HepG2 (cell line): ENCODE results near the gene SERPINB10.

Source experiments
- CTCF ChIP-seq: sonication (generic); formaldehyde crosslinking; IDR thresholded peaks from 2 replicates; pipeline ENCODE4 v1.5.0; 2020; ENCODE audit warnings: mild to moderate bottlenecking, missing genetic modification reagents, moderate library complexity
- EHMT2 ChIP-seq: fragments of 200-600 bp; sonication (generic); IDR thresholded peaks from 2 replicates; pipeline ENCODE4 v1.7.0; 2017; ENCODE audit warnings: antibody characterized with exemption, low read depth, low read length, borderline replicate concordance
- EZH2 ChIP-seq: conservative IDR thresholded peaks from 2 replicates; pipeline ENCODE4 v1.6.1; 2012; ENCODE audit warnings: mild to moderate bottlenecking, low read depth, low read length, moderate library complexity
- MAX ChIP-seq: IDR thresholded peaks from 2 replicates; pipeline ENCODE4 v1.6.1; 2012; ENCODE audit warnings: inconsistent platforms
- POLR2AphosphoS5 ChIP-seq: IDR thresholded peaks from 2 replicates; pipeline ENCODE4 v1.6.1; 2012; ENCODE audit warnings: low read depth, low read length
- PREB ChIP-seq: sonication (generic); formaldehyde crosslinking; IDR thresholded peaks from 2 replicates; pipeline ENCODE4 v1.4.0; 2020; ENCODE audit warnings: missing genetic modification reagents
- PRPF4 ChIP-seq: fragments of 200-400 bp; formaldehyde crosslinking; IDR thresholded peaks from 2 replicates; pipeline ENCODE4 v1.6.1; 2016; ENCODE audit warnings: low read length, low read depth; ENCODE audit not compliant: poor library complexity, severe bottlenecking
- RERE ChIP-seq: IDR thresholded peaks from 2 replicates; pipeline ENCODE4 v1.6.1; 2016; ENCODE audit warnings: low read depth, missing genetic modification reagents, missing compliant biosample characterization

GRCh38 chr18:63858456-63858855 is 49.3 kb upstream of the SERPINB10 start:
- TF ChIP-seq POLR2AphosphoS5 (no peak), PREB (CRISPR knock-in tag) (no peak), EZH2 (no peak), RERE (CRISPR knock-in tag) (no peak), CTCF (CRISPR knock-in tag) (no peak), PRPF4 (no peak), EHMT2 (no peak), MAX (no peak)
